Loucy (cell line): Measurements from ENCODE around the gene NOC3L.

Source experiments
- EZH2phosphoT487 ChIP-seq: fragments of 200-600 bp; IDR thresholded peaks from 2 replicates; pipeline ENCODE4 v1.6.1; 2018; ENCODE audit warnings: antibody characterized with exemption, mild to moderate bottlenecking, moderate library complexity, borderline replicate concordance
- TF ChIP-seq, protein P1 (sequence below): fragments of 200-600 bp; sonication (generic); conservative IDR thresholded peaks from 2 replicates; pipeline ENCODE4 v1.5.1; 2014; ENCODE audit warnings: mild to moderate bottlenecking, antibody characterized with exemption, low read length

DNA sequence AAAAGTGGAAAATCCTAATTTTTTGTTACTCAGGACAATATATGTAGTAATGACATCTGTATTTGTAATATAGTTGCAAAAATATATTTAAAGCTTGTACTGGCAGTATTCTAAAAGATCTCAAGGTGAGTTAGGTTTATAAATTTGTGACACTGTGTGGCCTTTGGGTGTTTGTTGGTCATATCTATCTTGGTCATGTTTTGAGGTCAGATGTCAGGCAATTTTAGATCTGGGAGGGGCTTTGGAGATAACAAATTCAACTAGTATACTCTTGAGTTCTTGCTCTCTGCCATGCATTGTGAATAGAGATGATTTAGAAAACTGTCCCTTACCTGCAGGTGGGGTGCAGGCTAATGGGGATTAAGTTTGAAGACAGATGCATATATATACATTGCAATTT, 42.7 kb upstream of the NOC3L start:
- TF ChIP-seq, protein P1, sequence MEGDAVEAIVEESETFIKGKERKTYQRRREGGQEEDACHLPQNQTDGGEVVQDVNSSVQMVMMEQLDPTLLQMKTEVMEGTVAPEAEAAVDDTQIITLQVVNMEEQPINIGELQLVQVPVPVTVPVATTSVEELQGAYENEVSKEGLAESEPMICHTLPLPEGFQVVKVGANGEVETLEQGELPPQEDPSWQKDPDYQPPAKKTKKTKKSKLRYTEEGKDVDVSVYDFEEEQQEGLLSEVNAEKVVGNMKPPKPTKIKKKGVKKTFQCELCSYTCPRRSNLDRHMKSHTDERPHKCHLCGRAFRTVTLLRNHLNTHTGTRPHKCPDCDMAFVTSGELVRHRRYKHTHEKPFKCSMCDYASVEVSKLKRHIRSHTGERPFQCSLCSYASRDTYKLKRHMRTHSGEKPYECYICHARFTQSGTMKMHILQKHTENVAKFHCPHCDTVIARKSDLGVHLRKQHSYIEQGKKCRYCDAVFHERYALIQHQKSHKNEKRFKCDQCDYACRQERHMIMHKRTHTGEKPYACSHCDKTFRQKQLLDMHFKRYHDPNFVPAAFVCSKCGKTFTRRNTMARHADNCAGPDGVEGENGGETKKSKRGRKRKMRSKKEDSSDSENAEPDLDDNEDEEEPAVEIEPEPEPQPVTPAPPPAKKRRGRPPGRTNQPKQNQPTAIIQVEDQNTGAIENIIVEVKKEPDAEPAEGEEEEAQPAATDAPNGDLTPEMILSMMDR, result no peak
- no peak for TF ChIP-seq EZH2phosphoT487
